ENCODE results near the gene AMPH. TPM values are rescaled to one million over a fixed set of nuclear protein-coding genes. Genes with fewer than 3 reads are reported as not detected.
A peak's percentile ranks its signal among the peaks of the same experiment; 100 is the strongest.

AMPH gene
- 0.06 TPM for polyA plus RNA-seq (2012; ENCODE audit: low read depth, missing spikeins)

- FAIRE-seq = no peak
- peak; percentile 21 for DNase-seq (ENCODE audit: insufficient read length, low spot score)
- no peak for TF ChIP-seq POU2F2 (IDR thresholded peaks at IDR 0.05; ENCODE audit: low read depth, low read length)
- no peak for TF ChIP-seq POLR2AphosphoS5 (IDR thresholded peaks at IDR 0.05; ENCODE audit: low read depth, low read length)
These were observed at the start of gene AMPH for GRCh38 chr7:38630720-38631673. Gene AMPH, minus strand, starts transcription at chr7:38631373. Its CDS starts 22 bp downstream, at chr7:38631351.

GRCh38 chr7:38679419-38679818 lies 48.2 kb upstream of the AMPH start:
- DNase-seq (ENCODE audit: insufficient read length, low spot score) (no peak), FAIRE-seq (no peak)
- TF ChIP-seq SPI1 (IDR thresholded peaks at IDR 0.05; ENCODE audit: low read depth, low read length) = no peak
- TF ChIP-seq TAF1 (IDR thresholded peaks at IDR 0.05; ENCODE audit: low read depth, low read length) = no peak
- no peak for TF ChIP-seq POLR2AphosphoS5 (IDR thresholded peaks at IDR 0.05; ENCODE audit: low read depth, low read length)
- no peak for TF ChIP-seq PAX5 (IDR thresholded peaks at IDR 0.05; ENCODE audit: insufficient read depth, low read length, severe bottlenecking)
- TF ChIP-seq POLR2A (IDR thresholded peaks at IDR 0.05; ENCODE audit: low read depth, low read length) = no peak
- no peak for TF ChIP-seq POU2F2 (IDR thresholded peaks at IDR 0.05; ENCODE audit: low read depth, low read length)

DNA sequence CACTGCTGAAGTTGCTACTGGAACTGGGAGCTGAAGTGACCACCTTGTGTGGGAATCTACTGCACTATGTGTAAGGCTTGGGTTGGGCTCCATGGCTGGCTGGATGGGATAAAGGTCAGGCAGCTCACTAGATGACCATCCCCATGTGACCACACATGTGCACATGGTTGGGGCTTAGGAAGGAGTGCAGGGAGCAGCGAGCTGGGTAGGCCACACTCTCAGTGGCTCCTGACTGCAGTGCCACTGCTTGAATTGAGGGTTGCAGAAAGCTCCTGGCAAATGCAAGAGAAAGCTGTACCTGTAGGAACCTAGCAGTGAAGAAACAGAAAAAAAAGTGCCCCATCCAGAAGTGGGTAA lies 47.5 kb upstream of the AMPH start:
- no peak for TF ChIP-seq PAX5 (IDR thresholded peaks at IDR 0.05; ENCODE audit: insufficient read depth, low read length, severe bottlenecking)
- TF ChIP-seq SPI1 (IDR thresholded peaks at IDR 0.05; ENCODE audit: low read depth, low read length) = no peak
- TF ChIP-seq POU2F2 (IDR thresholded peaks at IDR 0.05; ENCODE audit: low read depth, low read length) = no peak
- no peak for TF ChIP-seq TAF1 (IDR thresholded peaks at IDR 0.05; ENCODE audit: low read depth, low read length)
- no peak for TF ChIP-seq POLR2AphosphoS5 (IDR thresholded peaks at IDR 0.05; ENCODE audit: low read depth, low read length)
- TF ChIP-seq POLR2A (IDR thresholded peaks at IDR 0.05; ENCODE audit: low read depth, low read length) = no peak
- DNase-seq (ENCODE audit: insufficient read length, low spot score) = no peak
- no peak for FAIRE-seq

DNA sequence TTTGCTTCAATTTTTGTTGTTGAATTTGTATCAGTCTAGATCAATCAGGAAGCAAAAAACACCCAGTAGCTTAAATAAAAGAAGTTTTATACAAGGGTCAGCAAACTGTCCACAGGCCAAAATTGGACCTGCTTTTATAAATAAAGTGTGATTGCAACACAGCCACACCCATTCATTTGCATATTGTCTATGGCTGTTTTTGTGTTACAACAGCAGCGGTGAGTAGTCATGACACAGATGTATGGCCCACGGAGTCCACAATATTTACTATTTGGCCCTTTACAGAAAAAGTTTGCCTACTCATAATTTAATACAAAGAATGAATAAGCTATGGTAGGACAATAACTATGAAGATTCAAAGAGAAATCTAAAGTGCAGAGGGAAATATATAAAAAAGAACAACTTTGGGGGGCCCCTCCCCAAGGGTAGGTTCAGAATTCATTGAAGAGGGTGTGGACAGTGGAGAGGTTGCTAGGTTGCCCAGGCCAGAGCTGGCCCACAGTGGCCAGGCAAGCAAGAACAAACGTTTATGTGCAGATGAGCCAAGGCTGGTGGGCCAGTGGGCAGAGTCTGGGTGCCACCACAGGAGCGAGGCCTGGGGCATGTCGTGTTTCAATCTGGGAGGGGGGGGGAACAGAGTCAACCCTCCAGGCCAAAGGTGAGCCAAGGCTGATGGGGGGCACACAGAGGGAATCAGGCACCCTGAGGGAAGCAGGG lies 47.0 kb upstream of the AMPH start:
- DNase-seq (ENCODE audit: insufficient read length, low spot score) (no peak), FAIRE-seq (no peak)
- TF ChIP-seq SPI1 (IDR thresholded peaks at IDR 0.05; ENCODE audit: low read depth, low read length) (no peak), POU2F2 (IDR thresholded peaks at IDR 0.05; ENCODE audit: low read depth, low read length) (no peak), POLR2A (IDR thresholded peaks at IDR 0.05; ENCODE audit: low read depth, low read length) (no peak), PAX5 (IDR thresholded peaks at IDR 0.05; ENCODE audit: insufficient read depth, low read length, severe bottlenecking) (no peak), TAF1 (IDR thresholded peaks at IDR 0.05; ENCODE audit: low read depth, low read length) (no peak), POLR2AphosphoS5 (IDR thresholded peaks at IDR 0.05; ENCODE audit: low read depth, low read length) (no peak)

DNA sequence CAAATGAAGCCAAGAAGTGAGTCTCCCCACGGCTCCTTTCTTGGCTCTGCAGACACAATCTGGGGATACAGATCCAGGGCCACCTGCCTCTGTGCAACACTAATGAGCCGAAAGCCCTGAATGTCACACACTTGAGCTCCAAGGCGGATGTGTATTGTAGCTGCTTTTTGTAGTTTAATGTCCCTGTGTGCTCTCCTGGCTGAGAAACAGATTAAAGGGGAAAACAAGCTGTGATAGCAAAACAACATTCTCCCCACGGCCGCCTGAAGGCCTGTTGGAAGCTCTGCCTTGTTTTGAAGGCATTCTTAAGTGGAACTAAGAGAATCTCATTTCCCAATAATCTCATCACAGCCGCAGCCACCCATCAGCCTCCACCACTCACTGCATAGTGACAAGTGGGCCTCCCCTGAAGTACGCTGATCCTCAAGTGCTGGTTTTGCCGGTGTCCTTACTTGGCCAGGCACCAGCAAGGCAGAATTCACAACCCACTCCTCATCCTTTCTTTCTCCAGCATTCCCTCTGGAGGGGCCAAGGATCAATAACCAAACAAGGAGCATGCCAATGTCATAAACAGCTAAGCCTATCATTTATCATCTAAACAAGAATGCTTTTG lies 44.4 kb upstream of the AMPH start:
- no peak for FAIRE-seq
- DNase-seq (ENCODE audit: insufficient read length, low spot score) = no peak
- TF ChIP-seq POU2F2 (IDR thresholded peaks at IDR 0.05; ENCODE audit: low read depth, low read length) (no peak), TAF1 (IDR thresholded peaks at IDR 0.05; ENCODE audit: low read depth, low read length) (no peak), POLR2A (IDR thresholded peaks at IDR 0.05; ENCODE audit: low read depth, low read length) (no peak), SPI1 (IDR thresholded peaks at IDR 0.05; ENCODE audit: low read depth, low read length) (no peak), POLR2AphosphoS5 (IDR thresholded peaks at IDR 0.05; ENCODE audit: low read depth, low read length) (no peak), PAX5 (IDR thresholded peaks at IDR 0.05; ENCODE audit: insufficient read depth, low read length, severe bottlenecking) (no peak)

- FAIRE-seq (no peak), DNase-seq (ENCODE audit: insufficient read length, low spot score) (no peak)
- TF ChIP-seq POLR2AphosphoS5 (IDR thresholded peaks at IDR 0.05; ENCODE audit: low read depth, low read length) = no peak
- no peak for TF ChIP-seq PAX5 (IDR thresholded peaks at IDR 0.05; ENCODE audit: insufficient read depth, low read length, severe bottlenecking)
These were observed 43.3 kb upstream of the AMPH start for GRCh38 chr7:38674513-38674912.

DNA sequence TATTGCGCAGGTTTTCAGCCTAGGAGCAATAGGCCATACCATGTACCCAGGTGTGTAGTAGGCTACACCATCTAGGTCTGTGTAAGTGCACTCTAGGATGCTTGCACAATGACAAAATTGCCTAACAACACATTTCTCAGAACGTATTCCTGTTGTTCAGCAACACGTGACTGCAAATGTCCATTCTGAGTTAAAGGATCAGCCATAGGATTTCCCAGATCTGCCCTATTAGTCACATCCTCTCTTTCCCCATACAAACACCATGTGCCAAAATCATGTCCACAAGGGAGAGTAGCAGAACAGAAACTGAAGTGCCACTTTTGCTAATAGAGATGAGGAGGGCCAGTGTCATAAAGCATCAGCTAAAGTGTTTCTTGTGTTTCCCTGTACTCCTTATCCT lies 42.6 kb upstream of the AMPH start:
- DNase-seq (ENCODE audit: insufficient read length, low spot score) = no peak

GRCh38 chr7:38671911-38672905 lies 41.0 kb upstream of the AMPH start:
- TF ChIP-seq SPI1 (IDR thresholded peaks at IDR 0.05; ENCODE audit: low read depth, low read length) (peak; percentile 34; the same call in 1 of the 2 replicates), PAX5 (IDR thresholded peaks at IDR 0.05; ENCODE audit: insufficient read depth, low read length, severe bottlenecking) (no peak)
- DNase-seq (ENCODE audit: insufficient read length, low spot score) (no peak), FAIRE-seq (no peak)

More for the DNA sequence above, 42.6 kb upstream of the AMPH start:
- FAIRE-seq = no peak
- TF ChIP-seq POLR2AphosphoS5 (IDR thresholded peaks at IDR 0.05; ENCODE audit: low read depth, low read length) = no peak

DNA sequence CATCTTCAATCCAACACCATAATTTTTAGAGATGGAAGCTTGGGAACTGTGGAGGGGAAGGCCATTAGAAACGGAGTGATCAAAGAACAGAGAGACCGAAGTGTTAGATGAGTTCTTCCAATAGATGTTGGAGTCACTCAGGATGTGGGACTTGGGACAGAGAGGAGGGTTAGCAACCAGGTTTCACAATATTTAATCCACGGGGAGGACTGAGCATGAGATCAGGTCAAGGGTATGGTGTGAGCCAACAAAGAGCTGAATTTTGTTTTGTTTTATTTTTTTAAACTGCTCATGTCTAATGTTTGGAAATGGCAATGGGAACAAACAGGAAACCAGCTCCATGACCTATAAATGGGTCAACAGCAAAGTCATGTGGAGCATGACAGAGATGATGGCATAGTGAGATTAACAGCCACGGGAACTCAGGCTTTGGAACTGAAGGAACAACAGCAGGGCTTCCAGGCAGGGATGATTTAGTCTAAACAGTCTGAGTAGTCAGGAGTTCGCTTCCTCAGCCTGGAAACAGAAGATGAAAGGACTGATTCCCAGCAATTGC lies 38.9 kb upstream of the AMPH start:
- FAIRE-seq (no peak), DNase-seq (ENCODE audit: insufficient read length, low spot score) (no peak)
- TF ChIP-seq POU2F2 (IDR thresholded peaks at IDR 0.05; ENCODE audit: low read depth, low read length) = no peak
- no peak for TF ChIP-seq POLR2A (IDR thresholded peaks at IDR 0.05; ENCODE audit: low read depth, low read length)
- no peak for TF ChIP-seq POLR2AphosphoS5 (IDR thresholded peaks at IDR 0.05; ENCODE audit: low read depth, low read length)
- TF ChIP-seq TAF1 (IDR thresholded peaks at IDR 0.05; ENCODE audit: low read depth, low read length) = no peak
- no peak for TF ChIP-seq SPI1 (IDR thresholded peaks at IDR 0.05; ENCODE audit: low read depth, low read length)
- TF ChIP-seq PAX5 (IDR thresholded peaks at IDR 0.05; ENCODE audit: insufficient read depth, low read length, severe bottlenecking) = no peak

Measured in GM12891 (cell line).